ENCODE measurements around the gene HOXB3. TPM values are rescaled to one million over a fixed set of nuclear protein-coding genes. Genes with fewer than 3 reads are reported as not detected.

HOXB3 gene
- polyA plus RNA-seq (2012; ENCODE audit: missing spikeins), result 4.5 TPM

GRCh38 chr17:48589831-48590606 lies at the start of gene HOXB3:
TSS of gene HOXB3 (minus strand) at chr17:48590241. CDS start at chr17:48552474, 37,767 bp downstream.
- FAIRE-seq (peak; percentile 30), DNase-seq (ENCODE audit: insufficient read length) (no peak)
- TF ChIP-seq POLR2A (IDR thresholded peaks at IDR 0.05; ENCODE audit: low read depth, low read length), result no peak
- TF ChIP-seq POLR2AphosphoS5 (IDR thresholded peaks at IDR 0.05; ENCODE audit: low read depth, low read length), result no peak
- TF ChIP-seq TAF1 (IDR thresholded peaks at IDR 0.05; ENCODE audit: borderline replicate concordance, low read depth, low read length), result no peak

- DNase-seq (ENCODE audit: insufficient read length), result no peak
Observed at GRCh38 chr17:48639136-48639535, 49.1 kb upstream of the HOXB3 start.

GRCh38 chr17:48637323-48638260 lies 47.6 kb upstream of the HOXB3 start:
- DNase-seq (ENCODE audit: insufficient read length) (no peak), FAIRE-seq (no peak)
- TF ChIP-seq TAF1 (IDR thresholded peaks at IDR 0.05; ENCODE audit: borderline replicate concordance, low read depth, low read length) (no peak), POLR2AphosphoS5 (IDR thresholded peaks at IDR 0.05; ENCODE audit: low read depth, low read length) (no peak), POLR2A (IDR thresholded peaks at IDR 0.05; ENCODE audit: low read depth, low read length) (no peak)

More at GRCh38 chr17:48639136-48639535, 49.1 kb upstream of the HOXB3 start:
- no peak for FAIRE-seq
- TF ChIP-seq POLR2AphosphoS5 (IDR thresholded peaks at IDR 0.05; ENCODE audit: low read depth, low read length) (no peak), POLR2A (IDR thresholded peaks at IDR 0.05; ENCODE audit: low read depth, low read length) (no peak), TAF1 (IDR thresholded peaks at IDR 0.05; ENCODE audit: borderline replicate concordance, low read depth, low read length) (no peak)

GRCh38 chr17:48636177-48637018 lies 46.4 kb upstream of the HOXB3 start:
- peak; percentile 84 for DNase-seq (ENCODE audit: insufficient read length)
- peak; percentile 14 for FAIRE-seq
- no peak for TF ChIP-seq POLR2AphosphoS5 (IDR thresholded peaks at IDR 0.05; ENCODE audit: low read depth, low read length)
- no peak for TF ChIP-seq TAF1 (IDR thresholded peaks at IDR 0.05; ENCODE audit: borderline replicate concordance, low read depth, low read length)
- TF ChIP-seq POLR2A (IDR thresholded peaks at IDR 0.05; ENCODE audit: low read depth, low read length), result no peak

- no peak for TF ChIP-seq POLR2A (IDR thresholded peaks at IDR 0.05; ENCODE audit: low read depth, low read length)
- TF ChIP-seq POLR2AphosphoS5 (IDR thresholded peaks at IDR 0.05; ENCODE audit: low read depth, low read length), result no peak
- TF ChIP-seq TAF1 (IDR thresholded peaks at IDR 0.05; ENCODE audit: borderline replicate concordance, low read depth, low read length), result no peak
- no peak for DNase-seq (ENCODE audit: insufficient read length)
- FAIRE-seq, result no peak
Observed at GRCh38 chr17:48634493-48635208, 44.6 kb upstream of the HOXB3 start.

GRCh38 chr17:48633266-48633677 lies 43.2 kb upstream of the HOXB3 start:
- FAIRE-seq, result no peak
- TF ChIP-seq TAF1 (IDR thresholded peaks at IDR 0.05; ENCODE audit: borderline replicate concordance, low read depth, low read length), result no peak
- no peak for TF ChIP-seq POLR2A (IDR thresholded peaks at IDR 0.05; ENCODE audit: low read depth, low read length)
- no peak for TF ChIP-seq POLR2AphosphoS5 (IDR thresholded peaks at IDR 0.05; ENCODE audit: low read depth, low read length)
- no peak for DNase-seq (ENCODE audit: insufficient read length)

GRCh38 chr17:48632579-48633265 lies 42.7 kb upstream of the HOXB3 start:
- no peak for FAIRE-seq
- no peak for TF ChIP-seq POLR2AphosphoS5 (IDR thresholded peaks at IDR 0.05; ENCODE audit: low read depth, low read length)
- TF ChIP-seq TAF1 (IDR thresholded peaks at IDR 0.05; ENCODE audit: borderline replicate concordance, low read depth, low read length), result no peak
- TF ChIP-seq POLR2A (IDR thresholded peaks at IDR 0.05; ENCODE audit: low read depth, low read length), result no peak
- DNase-seq (ENCODE audit: insufficient read length), result no peak

- TF ChIP-seq POLR2AphosphoS5 (IDR thresholded peaks at IDR 0.05; ENCODE audit: low read depth, low read length) (no peak), POLR2A (IDR thresholded peaks at IDR 0.05; ENCODE audit: low read depth, low read length) (no peak), TAF1 (IDR thresholded peaks at IDR 0.05; ENCODE audit: borderline replicate concordance, low read depth, low read length) (no peak)
- no peak for DNase-seq (ENCODE audit: insufficient read length)
- FAIRE-seq, result peak; percentile 91
Observed at GRCh38 chr17:48631693-48632578, 41.9 kb upstream of the HOXB3 start.
